DND-41 (cell line): ENCODE measurements around the gene COL4A2.

Experiments used
- ATAC-seq: fragments of 200-7000 bp; cut with Tn5 transposase; 3 replicates; pipeline ENCODE4 v1.9.1; 2021; ENCODE audit warnings: low read depth; ENCODE audit not compliant: insufficient read depth
- DNase-seq: peaks from one replicate; pipeline ENCODE4 v3.0.0-alpha.2; 2020
- H2AFZ ChIP-seq: 2 replicates; pipeline ENCODE4 v1.6.0; 2012; ENCODE audit warnings: low read depth, low read length
- H3K27ac ChIP-seq: 2 replicates; pipeline ENCODE4 v1.5.1; 2012; ENCODE audit warnings: low read length, inconsistent platforms
- H3K27me3 ChIP-seq: fragments of 200-600 bp; sonication (generic); 2 replicates; pipeline ENCODE4 v1.6.0; 2012; ENCODE audit warnings: low read length, mild to moderate bottlenecking, inconsistent platforms; ENCODE audit not compliant: insufficient read depth, poor library complexity
- H3K36me3 ChIP-seq: 2 replicates; pipeline ENCODE4 v1.5.1; 2012; ENCODE audit warnings: low read length, inconsistent platforms; ENCODE audit not compliant: insufficient read depth
- H3K4me1 ChIP-seq: 2 replicates; pipeline ENCODE4 v1.5.1; 2012; ENCODE audit warnings: mild to moderate bottlenecking, low read length; ENCODE audit not compliant: insufficient read depth
- H3K4me2 ChIP-seq: 2 replicates; pipeline ENCODE4 v1.6.0; 2012; ENCODE audit warnings: mild to moderate bottlenecking, moderate library complexity, low read length, inconsistent platforms; ENCODE audit not compliant: insufficient read depth
- H3K4me3 ChIP-seq, 2 experiments: fragments of 200-600 bp in 1 of 2; shearing (Covaris generic) in 1 of 2; 2 replicates each; pipeline ENCODE4 v1.5.1; 2012 to 2016; ENCODE audit warnings: inconsistent platforms in 2 of 2, low read length in 2 of 2, mild to moderate bottlenecking in 2 of 2, low read depth in 1 of 2, moderate library complexity in 1 of 2
- H3K79me2 ChIP-seq: 2 replicates; pipeline ENCODE4 v1.6.0; 2012; ENCODE audit warnings: low read length, inconsistent platforms; ENCODE audit not compliant: insufficient read depth
- H3K9ac ChIP-seq: 2 replicates; pipeline ENCODE4 v1.6.0; 2012; ENCODE audit warnings: low read depth, mild to moderate bottlenecking, inconsistent platforms, low read length, moderate library complexity
- H3K9me3 ChIP-seq: 2 replicates; pipeline ENCODE4 v1.5.1; 2012; ENCODE audit warnings: low read length, moderate library complexity, mild to moderate bottlenecking, inconsistent platforms; ENCODE audit not compliant: insufficient read depth, severe bottlenecking
- H4K20me1 ChIP-seq: 2 replicates; pipeline ENCODE4 v1.6.0; 2012; ENCODE audit warnings: low read length; ENCODE audit not compliant: insufficient read depth
- CTCF ChIP-seq: IDR thresholded peaks from 2 replicates; pipeline ENCODE4 v1.5.1; 2012; ENCODE audit warnings: borderline replicate concordance, low read length, moderate library complexity, mild to moderate bottlenecking; ENCODE audit not compliant: poor library complexity, severe bottlenecking; ENCODE audit errors: extremely low read depth
- EZH2 ChIP-seq: IDR thresholded peaks from 3 replicates; pipeline ENCODE4 v1.6.1; 2012; ENCODE audit warnings: borderline replicate concordance, low read depth, mild to moderate bottlenecking, moderate library complexity, low read length, inconsistent platforms; ENCODE audit not compliant: severe bottlenecking

The COL4A2 gene

GRCh38 chr13:110554946-110555345 lies 247.9 kb downstream of the COL4A2 start:
- Histone ChIP-seq H3K9me3 (no peaks in the 10 kb centered on the region), H3K9ac (no peak overlapping the region), H3K4me1 (peaks cover 3% of the 10 kb centered on the region; the same call in 1 of the 2 replicates), H3K4me3 (no peak overlapping the region), H3K27ac (no peak overlapping the region), H2AFZ (no peak overlapping the region), H3K79me2 (no peaks in the 10 kb centered on the region), H3K4me2 (no peak overlapping the region), H3K27me3 (peaks cover 12% of the 10 kb centered on the region), H4K20me1 (peaks cover 3% of the 10 kb centered on the region), H3K36me3 (no peaks in the 10 kb centered on the region)
- no peak for DNase-seq
- no peak for ATAC-seq
- no peak for TF ChIP-seq CTCF
- no peak for TF ChIP-seq EZH2

- H2AFZ ChIP-seq, result no peak overlapping the region
- H3K27me3 ChIP-seq, result peaks cover 19% of the 10 kb centered on the region
- H3K36me3 ChIP-seq, result no peaks in the 10 kb centered on the region
- no peaks in the 10 kb centered on the region for H3K79me2 ChIP-seq
- H4K20me1 ChIP-seq, result peaks cover 5% of the 10 kb centered on the region
- TF ChIP-seq CTCF, result no peak
- no peak for TF ChIP-seq EZH2
- no peaks in the 10 kb centered on the region for H3K9me3 ChIP-seq
- peaks cover 11% of the 10 kb centered on the region for H3K4me1 ChIP-seq
- no peak overlapping the region for H3K4me2 ChIP-seq
- no peak overlapping the region for H3K27ac ChIP-seq
- H3K9ac ChIP-seq, result no peak overlapping the region
- no peak for ATAC-seq
- DNase-seq, result no peak
- H3K4me3 ChIP-seq, result no peak overlapping the region
Observed at GRCh38 chr13:110555601-110556223, 248.6 kb downstream of the COL4A2 start.

- no peaks in the 10 kb centered on the region; the same call in 1 of the 2 replicates for H3K36me3 ChIP-seq
- H2AFZ ChIP-seq, result no peak overlapping the region
Observed at GRCh38 chr13:110556224-110556606, 249.1 kb downstream of the COL4A2 start.

More at GRCh38 chr13:110556224-110556606, 249.1 kb downstream of the COL4A2 start:
- DNase-seq, result no peak
- no peaks in the 10 kb centered on the region for H3K79me2 ChIP-seq
- H3K27ac ChIP-seq, result no peak overlapping the region
- peaks cover 5% of the 10 kb centered on the region for H4K20me1 ChIP-seq
- ATAC-seq, result no peak
- H3K27me3 ChIP-seq, result peaks cover 19% of the 10 kb centered on the region
- no peak overlapping the region for H3K4me2 ChIP-seq
- H3K4me1 ChIP-seq, result peaks cover 16% of the 10 kb centered on the region
- no peaks in the 10 kb centered on the region for H3K9me3 ChIP-seq
- no peak overlapping the region for H3K4me3 ChIP-seq
- no peak overlapping the region for H3K9ac ChIP-seq
- TF ChIP-seq CTCF (no peak), EZH2 (no peak)
